Measurements from ENCODE around the gene CLTB.

Gene CLTB

GRCh38 chr5:176379881-176380280, 36.5 kb downstream of the CLTB start:
- DNase-seq = peak; percentile 72 to 80

DNA sequence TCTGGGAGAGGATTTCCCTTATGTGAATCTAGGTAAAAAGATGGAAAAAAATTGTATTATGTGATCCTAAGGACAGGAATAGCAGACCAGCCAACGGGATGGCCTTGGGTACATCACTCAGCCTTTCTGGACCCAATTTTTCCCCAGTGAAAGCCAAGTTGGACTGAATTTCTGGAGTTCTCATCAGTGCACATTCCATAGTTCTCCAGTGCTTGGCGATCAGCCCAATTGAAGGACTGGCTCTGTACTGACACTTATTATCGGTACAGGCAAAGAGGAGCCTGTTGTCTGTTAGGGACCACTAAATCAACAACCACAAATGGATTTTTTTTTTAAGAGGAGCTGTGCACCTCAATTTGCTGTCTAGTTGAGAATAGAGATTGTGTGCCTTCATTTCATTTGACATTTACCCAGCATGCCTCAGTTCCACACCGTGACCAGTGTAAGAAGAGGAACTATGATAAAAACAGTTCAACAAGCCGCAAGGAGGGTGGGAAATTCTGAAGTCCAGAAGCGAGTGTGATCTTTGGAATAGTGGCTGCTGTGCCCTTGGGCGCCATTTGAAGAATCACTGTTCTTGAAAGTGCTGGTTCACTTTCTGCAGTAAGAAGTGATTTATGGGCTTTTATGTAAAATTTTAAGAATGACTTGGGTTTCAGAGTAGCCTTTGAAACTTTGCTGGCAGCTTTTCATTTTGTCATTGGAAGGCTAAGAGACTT, 43.1 kb downstream of the CLTB start:
- peak; percentile 9 to 12 for DNase-seq

DNA sequence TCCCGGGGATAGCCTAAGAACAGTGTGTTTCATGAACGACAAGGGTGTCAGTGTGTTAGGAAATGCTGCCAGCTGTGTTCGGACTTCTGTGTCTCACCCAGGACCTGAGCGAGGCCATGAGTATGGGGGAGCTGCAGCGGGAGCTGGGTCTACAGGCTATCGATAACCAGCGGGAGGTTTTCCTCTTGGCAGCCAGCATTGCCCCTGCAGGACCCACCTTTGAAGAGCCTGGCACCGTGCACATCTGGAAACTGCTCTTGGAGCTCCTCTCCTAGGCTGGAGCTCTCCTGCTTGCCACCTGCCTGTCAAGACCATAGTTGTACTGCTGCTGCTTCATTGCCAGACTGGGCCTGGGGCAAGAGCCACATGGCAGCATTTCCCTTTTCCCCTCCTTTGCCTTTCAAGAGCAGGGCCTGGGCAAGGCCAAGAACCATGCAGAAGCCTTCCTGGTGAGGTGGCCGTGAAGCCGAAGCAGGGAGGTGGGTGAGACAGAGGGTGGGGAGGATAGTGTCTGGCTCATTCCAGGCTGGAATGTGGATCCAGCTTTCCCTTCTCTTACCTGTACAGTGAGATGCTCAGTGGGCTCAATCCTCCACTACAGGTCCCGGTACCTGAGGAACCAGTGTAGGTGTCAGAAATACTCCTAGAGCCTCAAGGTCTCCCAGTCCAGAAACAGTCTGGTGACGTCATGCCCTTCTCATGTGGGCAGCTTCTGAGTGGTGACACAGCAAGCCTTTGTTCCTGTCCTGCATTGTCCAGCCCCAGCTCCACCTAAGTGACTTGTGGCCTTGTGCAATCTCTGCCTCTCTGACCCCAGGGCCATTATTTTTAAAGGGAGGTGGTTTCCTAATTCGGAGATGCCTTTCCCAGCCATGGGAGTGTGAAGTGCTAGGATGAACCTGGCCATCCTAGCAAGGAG, 44.5 kb downstream of the CLTB start:
- DNase-seq = no peak

- no peak for DNase-seq
Measured at GRCh38 chr5:176369934-176370711, 46.2 kb downstream of the CLTB start.

DNA sequence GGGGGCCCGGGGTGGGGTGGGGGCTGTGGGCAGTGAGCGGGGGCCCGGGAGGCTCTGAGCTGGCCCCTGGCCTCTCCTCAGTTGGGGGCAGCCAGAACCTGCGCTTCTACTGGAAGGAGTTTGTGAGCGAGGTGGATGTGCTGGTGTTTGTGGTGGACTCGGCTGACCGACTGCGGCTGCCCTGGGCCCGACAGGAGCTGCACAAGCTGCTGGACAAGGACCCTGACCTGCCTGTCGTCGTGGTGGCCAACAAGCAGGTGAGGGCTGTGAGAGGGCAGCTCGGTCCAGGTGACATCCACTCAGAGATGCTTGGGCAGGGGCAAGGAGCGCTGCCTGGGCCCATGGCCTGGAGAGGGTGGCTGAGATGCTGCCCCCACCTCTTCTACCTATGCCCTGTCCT, 47.6 kb downstream of the CLTB start:
- DNase-seq = no peak

- DNase-seq = no peak
Measured at GRCh38 chr5:176366232-176366894, 50.0 kb downstream of the CLTB start.

DNA sequence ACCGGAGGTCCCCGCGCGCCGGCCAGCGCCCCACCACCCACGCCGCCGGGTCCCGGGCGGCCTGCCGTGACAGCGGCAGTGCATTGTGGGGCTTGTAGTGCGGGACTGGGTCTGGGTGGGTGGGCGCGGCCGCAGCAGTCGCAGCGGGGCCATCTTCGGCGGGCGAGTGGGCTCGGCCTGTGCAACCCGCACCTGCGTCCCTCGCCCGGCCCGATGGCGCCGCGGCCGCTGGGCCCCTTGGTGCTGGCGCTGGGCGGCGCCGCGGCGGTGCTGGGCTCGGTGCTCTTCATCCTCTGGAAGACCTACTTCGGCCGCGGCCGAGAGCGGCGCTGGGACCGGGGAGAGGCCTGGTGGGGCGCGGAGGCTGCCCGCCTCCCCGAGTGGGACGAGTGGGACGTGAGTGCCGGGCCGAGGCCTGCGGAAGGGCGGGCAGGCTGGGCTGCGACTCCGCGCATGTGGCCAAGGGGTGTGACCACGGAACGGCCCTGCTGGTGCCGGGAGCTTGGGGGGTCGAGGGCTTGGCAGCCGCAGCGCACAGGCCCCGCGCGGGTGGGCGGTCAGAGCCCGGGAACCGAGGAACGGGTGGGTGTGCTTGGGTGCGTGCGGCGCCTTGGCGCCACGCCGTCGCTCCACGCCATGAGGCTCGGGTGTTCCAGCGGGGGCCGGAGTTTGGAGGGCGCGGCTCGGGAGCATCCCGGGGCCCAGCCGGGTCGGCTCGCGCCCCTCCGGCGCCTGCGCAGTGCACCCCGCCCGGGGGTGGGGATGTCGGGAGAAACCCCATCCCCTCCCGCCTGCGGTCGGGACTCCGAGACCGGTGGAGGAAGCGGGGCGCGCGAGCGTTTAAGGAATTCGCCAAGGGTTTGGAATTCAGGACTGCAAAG, 50.7 kb downstream of the CLTB start, which contains the start of gene ARL10:
ARL10 (plus strand) TSS at position 137 of the 881 bp plus-strand sequence; CDS start at position 214, 77 bp downstream.
- DNase-seq = peak in 1 of 2 experiments; percentile 30

DNA sequence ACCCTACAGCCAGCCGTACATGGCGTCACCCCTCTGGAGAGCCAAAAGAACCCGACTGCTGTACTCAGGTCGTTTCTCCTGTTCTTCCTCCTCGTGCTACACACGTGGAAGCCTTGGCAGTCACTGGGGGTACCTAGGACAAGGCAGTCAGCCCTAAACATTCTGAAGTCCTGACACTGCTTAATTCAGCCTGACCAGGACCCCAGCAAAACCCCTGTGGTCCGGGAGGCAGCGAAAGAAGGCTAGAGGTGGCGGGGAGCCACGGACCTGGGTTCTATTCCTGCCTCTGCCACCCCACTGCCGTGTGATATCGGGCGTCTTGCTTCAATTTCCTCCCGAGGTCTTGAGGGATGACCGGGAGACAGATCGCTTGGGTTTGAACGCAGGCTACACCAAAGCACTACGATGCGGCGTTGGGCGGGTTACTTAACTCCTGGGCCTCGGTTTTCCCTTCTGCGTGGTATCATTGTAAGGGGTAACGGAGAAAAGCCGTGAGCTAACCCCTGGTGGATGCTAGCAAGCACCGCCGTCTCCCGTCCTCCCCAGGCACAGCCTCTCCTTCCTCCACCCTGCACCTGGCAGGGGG, 51.5 kb downstream of the CLTB start:
- DNase-seq = peak in 1 of 2 experiments; percentile 9

- DNase-seq = no peak
Measured at GRCh38 chr5:176362233-176362490, 54.2 kb downstream of the CLTB start.

- peak; percentile 87 to 92 for DNase-seq
Measured at GRCh38 chr5:176361437-176362232, 54.7 kb downstream of the CLTB start, which contains the start of gene KIAA1191. TSS of gene KIAA1191 (minus strand) at chr5:176361764. CDS start at chr5:176359508, 2,256 bp downstream.

GRCh38 chr5:176360894-176361436, 55.4 kb downstream of the CLTB start:
- peak; percentile 5 to 32 for DNase-seq

DNA sequence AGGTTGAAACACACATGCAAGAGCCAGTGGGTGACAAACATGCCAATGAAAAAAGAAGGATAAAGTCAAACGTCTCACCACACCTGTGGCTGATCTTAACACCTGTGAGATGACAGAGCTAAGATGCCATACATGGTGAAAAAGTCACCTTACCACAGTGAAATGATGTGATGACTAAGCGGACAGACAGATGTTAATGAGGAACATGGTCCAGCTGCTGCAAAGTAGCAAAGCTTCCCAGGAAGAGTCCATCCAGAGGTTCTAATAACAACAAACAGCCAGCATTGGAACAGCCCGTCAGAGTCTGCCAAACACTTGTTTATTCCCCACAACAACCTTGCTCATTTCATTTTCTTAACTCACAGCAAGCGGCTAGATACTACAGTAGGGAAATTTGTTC, 56.7 kb downstream of the CLTB start:
- DNase-seq = no peak

DNA sequence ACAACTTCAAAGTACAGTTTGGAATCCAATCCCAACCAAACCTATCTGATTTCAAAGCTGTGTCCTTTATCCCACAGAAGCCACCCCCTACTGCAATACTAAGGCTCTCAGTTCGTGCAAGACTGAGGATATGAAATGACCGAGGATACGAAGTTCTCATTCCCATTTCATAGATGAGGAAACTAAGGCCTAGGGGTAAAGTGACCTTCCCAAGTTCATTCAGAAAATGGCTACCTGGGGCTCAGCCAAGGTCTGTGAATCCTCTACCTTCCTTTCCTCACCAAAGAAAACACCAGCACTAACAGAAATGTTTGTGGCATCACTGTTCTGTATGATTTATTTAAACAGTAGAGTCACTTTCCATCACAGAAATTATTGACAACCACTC, 60.2 kb downstream of the CLTB start:
- DNase-seq = no peak

DNA sequence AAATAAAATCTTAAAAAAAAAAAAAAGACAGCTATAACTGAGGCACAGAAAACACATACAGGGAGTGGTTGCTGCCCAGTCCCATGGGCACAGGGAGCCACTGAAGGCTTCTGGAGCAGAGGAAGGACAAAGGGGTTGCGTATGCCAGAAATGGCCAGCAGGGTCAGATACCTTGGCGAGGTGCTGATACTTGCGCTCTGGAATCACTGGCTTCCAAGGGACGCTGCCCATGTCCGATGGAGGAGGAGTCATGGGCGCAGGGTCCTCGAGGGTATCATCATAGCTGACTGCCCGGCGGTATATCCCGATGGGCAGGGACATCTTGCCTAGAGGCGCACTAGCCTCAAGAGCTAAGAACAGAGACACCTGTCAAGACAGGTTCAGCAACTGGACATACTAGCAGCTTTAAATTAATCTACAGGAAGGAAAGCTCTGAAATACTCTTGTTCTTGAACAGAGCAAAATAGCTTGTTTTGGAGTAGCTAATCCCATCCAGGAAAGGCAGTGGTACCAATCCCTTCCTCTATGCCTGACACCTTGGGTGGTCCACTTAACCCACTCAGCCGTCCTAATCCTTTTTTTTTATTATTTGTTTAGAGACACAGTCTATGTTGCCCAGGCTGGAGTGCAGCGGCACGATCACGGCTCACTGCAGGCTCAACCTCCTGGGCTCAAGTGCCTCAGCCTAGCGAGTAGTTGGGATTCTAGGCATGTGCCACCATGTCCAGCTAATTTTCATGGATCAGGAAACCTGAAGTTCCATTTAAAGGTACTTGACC, 60.8 kb downstream of the CLTB start:
- no peak for DNase-seq

- no peak for DNase-seq
Measured at GRCh38 chr5:176353533-176353932, 62.8 kb downstream of the CLTB start.

DNA sequence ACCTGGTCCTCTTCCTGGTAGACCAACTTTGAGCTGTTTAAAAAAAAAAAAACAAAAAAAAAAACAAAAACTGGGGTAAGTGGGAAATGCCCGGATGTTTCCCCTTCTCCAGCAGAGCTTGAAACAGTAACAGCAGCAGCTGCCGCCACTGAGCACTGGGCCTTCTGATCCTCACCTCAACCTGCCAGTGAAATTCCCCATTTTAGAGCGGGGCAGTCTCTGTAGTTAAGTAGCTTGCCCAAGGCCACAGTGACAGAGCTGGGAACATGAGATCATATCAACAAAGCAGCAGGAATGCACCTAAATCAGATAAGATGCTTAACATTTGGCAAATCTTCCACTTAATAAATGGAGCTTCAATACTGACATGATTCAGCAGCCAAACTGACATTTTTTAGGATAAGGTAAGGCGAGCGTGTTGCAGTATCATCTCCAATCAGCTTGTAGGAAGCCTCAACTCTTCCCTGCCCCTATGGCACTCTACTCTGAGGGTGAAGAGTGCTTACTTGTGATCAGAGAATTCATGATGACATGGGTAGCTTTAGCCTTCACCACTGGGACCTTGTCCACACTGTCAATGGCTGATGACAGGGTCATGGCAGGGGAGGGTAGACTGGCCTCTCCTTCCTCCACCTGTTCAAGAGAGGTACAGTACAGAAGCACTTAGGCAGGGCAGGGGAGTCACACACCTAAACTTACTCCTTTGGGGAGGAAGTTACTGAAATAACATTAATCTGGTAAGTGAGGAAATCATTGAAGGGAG, 64.0 kb downstream of the CLTB start:
- DNase-seq = no peak

- DNase-seq = no peak
Measured at GRCh38 chr5:176350416-176350815, 65.9 kb downstream of the CLTB start.

- DNase-seq = no peak
Measured at GRCh38 chr5:176342766-176343458, 73.4 kb downstream of the CLTB start.
